GM12801 (cell line): Measurements from ENCODE around the gene AK9.

Source experiments
- TF ChIP-seq, protein P1 (sequence below): IDR thresholded peaks from one replicate; pipeline ENCODE4 v1.5.1; 2011; ENCODE audit warnings: control low read depth; ENCODE audit not compliant: insufficient read length; ENCODE audit errors: extremely low read depth

The AK9 gene

DNA sequence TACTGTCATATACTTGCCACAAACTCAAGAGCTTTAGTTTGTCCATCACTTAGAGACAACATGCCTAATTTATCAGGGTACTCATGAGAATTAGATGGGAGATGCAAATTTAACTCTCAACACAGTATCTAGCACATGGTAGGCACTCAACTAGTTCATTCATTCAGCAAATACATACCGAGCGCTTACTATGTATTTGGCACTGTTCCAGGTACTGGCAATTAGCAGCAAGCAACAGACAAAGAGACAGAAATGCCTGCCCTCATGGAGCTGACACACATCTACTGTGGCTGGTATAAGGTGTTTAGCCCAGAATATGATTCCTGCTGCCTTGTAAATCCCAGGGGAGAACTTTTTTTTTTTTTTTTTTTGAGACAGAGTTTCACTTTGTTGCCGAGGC, 240.2 kb downstream of the AK9 start:
- TF ChIP-seq, protein P1, sequence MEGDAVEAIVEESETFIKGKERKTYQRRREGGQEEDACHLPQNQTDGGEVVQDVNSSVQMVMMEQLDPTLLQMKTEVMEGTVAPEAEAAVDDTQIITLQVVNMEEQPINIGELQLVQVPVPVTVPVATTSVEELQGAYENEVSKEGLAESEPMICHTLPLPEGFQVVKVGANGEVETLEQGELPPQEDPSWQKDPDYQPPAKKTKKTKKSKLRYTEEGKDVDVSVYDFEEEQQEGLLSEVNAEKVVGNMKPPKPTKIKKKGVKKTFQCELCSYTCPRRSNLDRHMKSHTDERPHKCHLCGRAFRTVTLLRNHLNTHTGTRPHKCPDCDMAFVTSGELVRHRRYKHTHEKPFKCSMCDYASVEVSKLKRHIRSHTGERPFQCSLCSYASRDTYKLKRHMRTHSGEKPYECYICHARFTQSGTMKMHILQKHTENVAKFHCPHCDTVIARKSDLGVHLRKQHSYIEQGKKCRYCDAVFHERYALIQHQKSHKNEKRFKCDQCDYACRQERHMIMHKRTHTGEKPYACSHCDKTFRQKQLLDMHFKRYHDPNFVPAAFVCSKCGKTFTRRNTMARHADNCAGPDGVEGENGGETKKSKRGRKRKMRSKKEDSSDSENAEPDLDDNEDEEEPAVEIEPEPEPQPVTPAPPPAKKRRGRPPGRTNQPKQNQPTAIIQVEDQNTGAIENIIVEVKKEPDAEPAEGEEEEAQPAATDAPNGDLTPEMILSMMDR: no peak

DNA sequence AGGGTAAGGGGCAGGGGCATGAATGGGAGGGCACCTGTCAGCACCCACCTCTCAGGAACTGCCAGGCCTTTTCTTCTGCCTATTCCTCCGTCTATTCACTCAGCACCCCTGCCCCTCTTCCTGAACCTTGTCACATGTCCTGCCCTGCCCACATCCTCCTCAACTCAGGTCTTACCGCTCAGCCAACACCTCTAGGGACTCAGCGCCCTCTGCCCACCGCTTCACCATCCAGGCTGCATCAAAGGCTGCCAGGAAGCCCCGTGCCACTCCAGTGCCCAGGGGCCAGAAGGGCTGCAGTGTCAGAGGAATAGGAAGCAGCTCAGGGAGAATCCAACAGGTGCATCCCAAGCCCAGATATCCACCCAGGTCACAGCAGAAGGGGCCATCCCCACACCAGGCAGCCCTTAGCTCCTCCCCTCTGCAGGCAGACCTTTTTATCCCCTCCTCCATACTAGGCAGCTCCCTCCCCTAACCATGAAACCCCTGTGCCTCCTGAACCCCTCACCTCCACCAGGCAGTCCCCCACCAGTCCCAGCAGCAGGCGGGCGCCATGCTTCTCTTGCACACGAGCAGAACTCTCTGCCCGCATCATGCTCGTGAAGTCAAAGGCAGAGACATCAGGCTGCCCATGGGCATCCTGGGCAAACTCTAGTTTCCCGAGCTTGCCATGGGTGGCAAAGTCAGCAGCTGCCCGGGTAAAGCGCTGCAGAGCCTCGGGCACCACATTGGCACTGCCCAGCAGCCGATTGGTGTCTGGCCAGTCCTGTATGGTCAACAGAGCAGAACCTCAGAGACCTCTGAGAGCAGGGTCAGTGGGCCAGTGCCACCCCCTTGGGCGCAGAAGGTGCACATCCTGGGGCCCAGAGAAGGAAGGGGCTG, 241.0 kb downstream of the AK9 start:
- TF ChIP-seq, protein P1: no peak

DNA sequence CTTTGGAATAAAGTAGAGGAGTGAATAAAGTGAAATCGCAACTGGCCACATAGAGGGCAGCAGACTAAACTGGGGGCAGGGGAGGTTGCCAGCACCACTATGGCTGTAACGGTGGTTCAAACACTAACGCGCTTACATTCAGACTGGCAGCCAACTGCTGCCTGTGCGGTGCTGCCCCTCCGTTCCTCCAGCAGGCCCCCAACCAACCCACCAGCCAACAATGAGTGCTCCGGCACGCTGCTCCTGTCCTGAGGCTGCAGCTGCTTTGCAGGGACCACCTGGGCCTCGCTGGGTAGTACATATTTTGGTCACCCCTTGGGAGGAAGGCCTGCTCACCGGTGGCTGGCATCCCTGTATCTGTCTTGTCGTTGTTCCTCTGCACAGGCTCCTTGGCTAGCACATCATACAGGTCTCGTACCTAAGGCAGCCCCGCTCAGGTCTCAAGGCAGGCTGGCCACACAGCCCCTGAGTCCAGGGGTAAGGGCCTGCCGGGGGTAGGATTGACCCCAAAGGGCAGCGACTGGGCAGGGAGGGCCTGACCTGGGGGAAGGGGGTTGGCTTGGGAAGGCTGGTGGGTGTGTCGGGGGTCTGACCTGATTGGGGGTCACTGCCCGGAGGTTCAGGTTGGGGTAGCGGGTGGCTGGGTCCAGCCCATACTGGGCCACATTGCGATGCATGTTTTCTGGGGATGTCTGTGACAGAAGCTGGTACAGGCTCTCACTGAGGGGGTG, 241.8 kb downstream of the AK9 start:
- TF ChIP-seq, protein P1: no peak

DNA sequence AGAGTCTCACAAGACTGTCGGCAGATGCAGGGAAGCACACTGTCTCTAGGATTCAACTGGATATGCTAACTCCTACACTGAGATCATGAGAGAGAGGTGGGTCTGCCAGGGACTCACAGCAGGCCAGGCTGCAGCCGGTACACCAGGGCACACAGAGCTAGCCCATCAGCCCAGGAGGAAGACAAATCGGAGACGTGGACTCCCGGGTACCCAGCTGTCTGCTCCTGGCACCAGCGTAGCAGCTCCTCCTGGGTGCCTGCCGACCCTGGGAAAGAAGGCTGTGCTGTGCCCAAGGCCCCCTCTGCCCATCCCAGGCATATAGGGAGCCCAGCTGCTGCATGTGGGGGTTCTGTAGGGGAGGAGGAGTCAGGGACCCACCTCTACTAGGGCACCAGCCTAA, 242.4 kb downstream of the AK9 start:
- TF ChIP-seq, protein P1: no peak

DNA sequence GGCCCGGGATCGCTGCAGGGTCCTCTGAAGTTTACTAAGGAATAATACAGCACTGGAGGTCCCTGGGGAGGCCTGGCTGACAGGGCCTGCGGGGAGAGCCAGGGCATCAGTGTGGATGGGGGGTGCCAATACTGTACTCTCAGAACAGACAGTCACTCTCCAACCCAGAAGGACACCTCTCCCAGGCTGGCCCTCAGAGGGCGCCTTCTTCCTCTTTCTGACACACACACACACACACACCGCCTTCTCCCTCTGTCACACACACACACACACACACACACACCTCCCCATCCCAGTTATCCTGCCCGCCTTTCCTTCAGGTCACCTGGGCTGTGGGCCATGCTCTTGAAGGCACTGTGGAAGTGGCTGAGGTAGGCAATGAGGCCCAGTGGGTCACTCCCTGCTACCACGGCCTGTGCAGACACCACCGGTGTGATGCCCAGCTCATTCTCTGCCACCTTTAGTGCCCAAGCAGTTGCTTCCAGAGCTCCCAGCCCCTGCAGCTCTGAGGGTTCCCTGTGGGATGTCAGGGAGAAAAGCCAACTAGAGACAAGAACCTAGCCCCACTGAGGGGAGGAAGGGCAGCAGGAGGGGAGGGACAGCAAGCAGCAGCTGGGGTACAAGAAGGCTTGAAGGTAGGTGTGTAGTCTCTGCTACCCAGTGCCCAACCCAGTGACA, 243.0 kb downstream of the AK9 start:
- TF ChIP-seq, protein P1: no peak

DNA sequence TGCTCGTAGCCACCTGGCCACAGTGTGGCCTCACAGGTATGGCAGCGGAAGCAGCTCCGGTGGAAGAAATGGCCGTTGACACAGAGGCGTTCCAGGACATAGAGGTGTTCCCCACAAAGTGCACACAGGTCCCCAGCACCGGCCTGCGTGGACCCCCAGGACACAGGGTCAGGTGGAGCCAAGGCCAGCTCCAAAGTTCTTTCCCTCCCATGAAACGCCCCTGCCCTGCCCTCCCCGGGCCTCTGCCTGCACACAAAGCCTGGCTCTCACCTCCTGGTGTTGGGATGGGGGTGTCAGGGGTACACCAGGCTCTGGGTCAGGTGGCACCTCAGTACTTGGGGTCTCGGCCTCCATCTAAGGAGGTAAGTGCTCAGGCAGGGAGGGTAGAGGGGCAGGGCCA, 243.9 kb downstream of the AK9 start:
- TF ChIP-seq, protein P1: no peak

DNA sequence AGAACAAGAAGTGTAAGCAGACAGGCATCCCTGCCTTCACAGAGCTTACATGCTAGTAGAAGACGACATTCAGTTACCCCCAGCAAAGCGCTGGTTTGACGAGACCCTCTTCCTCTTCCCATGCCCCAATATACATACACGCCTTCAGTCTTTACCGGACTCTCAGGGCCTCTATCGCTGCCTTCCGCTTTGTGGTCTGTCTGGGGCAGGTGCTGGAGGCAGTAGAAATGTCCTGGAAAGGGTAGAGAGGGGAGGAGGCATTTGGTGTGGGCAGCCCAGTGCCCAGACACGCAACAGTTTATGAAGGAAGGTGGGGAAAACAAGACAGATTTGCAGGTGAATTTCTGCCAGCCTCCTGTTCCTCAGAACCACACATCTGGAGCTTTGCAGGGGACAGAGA, 244.5 kb downstream of the AK9 start:
- TF ChIP-seq, protein P1: no peak
